GM15510 (cell line): ENCODE results near the gene UROS.

Experiments
- POLR2A ChIP-seq: IDR thresholded peaks from 3 replicates; pipeline ENCODE4 v1.6.1; 2011; ENCODE audit warnings: borderline replicate concordance; ENCODE audit not compliant: insufficient read length; ENCODE audit errors: extremely low read depth

UROS gene

GRCh38 chr10:125844751-125845221, 21.7 kb upstream of the UROS start:
- TF ChIP-seq POLR2A, result no peak

- TF ChIP-seq POLR2A, result no peak
Measured at GRCh38 chr10:125843603-125844329, 20.7 kb upstream of the UROS start.

- no peak for TF ChIP-seq POLR2A
Measured at GRCh38 chr10:125840955-125841354, 17.9 kb upstream of the UROS start.

GRCh38 chr10:125840406-125840805, 17.3 kb upstream of the UROS start:
- TF ChIP-seq POLR2A, result no peak

GRCh38 chr10:125838802-125839575, 15.9 kb upstream of the UROS start:
- TF ChIP-seq POLR2A, result no peak

GRCh38 chr10:125836746-125837145, 13.7 kb upstream of the UROS start:
- no peak for TF ChIP-seq POLR2A

- TF ChIP-seq POLR2A, result no peak
Measured at GRCh38 chr10:125828311-125828710, 5.3 kb upstream of the UROS start.

GRCh38 chr10:125827133-125827532, 4.1 kb upstream of the UROS start:
- TF ChIP-seq POLR2A, result no peak

- TF ChIP-seq POLR2A, result no peak
Measured at GRCh38 chr10:125824736-125825135, 1.7 kb upstream of the UROS start.

- TF ChIP-seq POLR2A, result no peak
Measured at GRCh38 chr10:125823663-125824251, 699 bp upstream of the UROS start.

- no peak for TF ChIP-seq POLR2A
Measured at GRCh38 chr10:125820701-125821100, 2.4 kb downstream of the UROS start.

- no peak for TF ChIP-seq POLR2A
Measured at GRCh38 chr10:125817337-125817946, 5.6 kb downstream of the UROS start.

GRCh38 chr10:125816548-125816947, 6.5 kb downstream of the UROS start:
- TF ChIP-seq POLR2A, result no peak

GRCh38 chr10:125815764-125816163, 7.3 kb downstream of the UROS start:
- TF ChIP-seq POLR2A, result no peak

- TF ChIP-seq POLR2A, result no peak
Measured at GRCh38 chr10:125812128-125812750, 10.8 kb downstream of the UROS start.
